Fibroblast of villous mesenchyme (primary cell): Measurements from ENCODE around the gene PRSS50. TPM values are rescaled to one million over a fixed set of nuclear protein-coding genes. Genes with fewer than 3 reads are reported as not detected.
A peak's percentile ranks its signal among the peaks of the same experiment; 100 is the strongest.
"Not testable (repeated sequence)": the region's sequence is repeated elsewhere in the genome, so short reads cannot be mapped to it uniquely, and the experiment has no call there.

ENCODE experiments used
- DNase-seq: peaks from one replicate; pipeline ENCODE4 v3.0.0-alpha.2; 2010; ENCODE audit warnings: low read depth
- H3K4me3 ChIP-seq: 2 replicates; pipeline ENCODE4 v1.5.1; 2011; ENCODE audit warnings: low read depth, mild to moderate bottlenecking, low read length
- total RNA-seq: library from RNA; depleted of rRNA; stranded (reverse); fragments of >200 nt; gene quantifications from 2 replicates; pipeline ENCODE4 v1.2.3, GENCODE V29; 2012
- TF ChIP-seq, protein P1 (sequence below): IDR thresholded peaks from 2 replicates; pipeline ENCODE4 v1.5.1; 2012; ENCODE audit warnings: low read depth, mild to moderate bottlenecking, low read length; ENCODE audit not compliant: insufficient read depth

The PRSS50 gene
- total RNA-seq, 1 donor, result not detected

DNA sequence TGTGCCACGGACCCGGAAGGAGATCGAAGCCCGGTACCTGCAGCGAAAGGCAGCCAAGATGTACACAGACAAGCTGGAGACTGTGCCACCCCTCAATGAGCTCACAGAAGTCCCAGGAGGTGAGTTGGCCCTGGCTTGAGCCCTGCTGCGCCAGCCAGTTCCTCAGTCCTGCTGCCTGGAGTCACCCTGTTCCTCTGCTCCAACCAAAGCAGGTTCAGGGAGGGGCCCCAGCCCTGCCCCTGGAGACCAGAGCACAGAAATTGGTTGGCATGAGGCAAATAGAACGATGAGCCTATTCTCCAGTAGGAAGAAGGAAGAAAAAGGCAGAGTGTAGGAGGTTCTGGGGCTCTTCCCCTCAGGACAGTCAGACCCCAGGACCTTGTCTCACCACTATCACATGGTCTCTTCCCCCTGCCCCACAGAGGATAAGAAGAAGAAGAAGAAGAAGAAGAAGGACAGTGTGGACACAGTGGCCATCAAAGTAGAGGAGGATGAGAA is 8.5 kb downstream of the PRSS50 start:
- no peak for DNase-seq
- H3K4me3 ChIP-seq, result no peak overlapping the region
- TF ChIP-seq, protein P1, sequence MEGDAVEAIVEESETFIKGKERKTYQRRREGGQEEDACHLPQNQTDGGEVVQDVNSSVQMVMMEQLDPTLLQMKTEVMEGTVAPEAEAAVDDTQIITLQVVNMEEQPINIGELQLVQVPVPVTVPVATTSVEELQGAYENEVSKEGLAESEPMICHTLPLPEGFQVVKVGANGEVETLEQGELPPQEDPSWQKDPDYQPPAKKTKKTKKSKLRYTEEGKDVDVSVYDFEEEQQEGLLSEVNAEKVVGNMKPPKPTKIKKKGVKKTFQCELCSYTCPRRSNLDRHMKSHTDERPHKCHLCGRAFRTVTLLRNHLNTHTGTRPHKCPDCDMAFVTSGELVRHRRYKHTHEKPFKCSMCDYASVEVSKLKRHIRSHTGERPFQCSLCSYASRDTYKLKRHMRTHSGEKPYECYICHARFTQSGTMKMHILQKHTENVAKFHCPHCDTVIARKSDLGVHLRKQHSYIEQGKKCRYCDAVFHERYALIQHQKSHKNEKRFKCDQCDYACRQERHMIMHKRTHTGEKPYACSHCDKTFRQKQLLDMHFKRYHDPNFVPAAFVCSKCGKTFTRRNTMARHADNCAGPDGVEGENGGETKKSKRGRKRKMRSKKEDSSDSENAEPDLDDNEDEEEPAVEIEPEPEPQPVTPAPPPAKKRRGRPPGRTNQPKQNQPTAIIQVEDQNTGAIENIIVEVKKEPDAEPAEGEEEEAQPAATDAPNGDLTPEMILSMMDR, result no peak

DNA sequence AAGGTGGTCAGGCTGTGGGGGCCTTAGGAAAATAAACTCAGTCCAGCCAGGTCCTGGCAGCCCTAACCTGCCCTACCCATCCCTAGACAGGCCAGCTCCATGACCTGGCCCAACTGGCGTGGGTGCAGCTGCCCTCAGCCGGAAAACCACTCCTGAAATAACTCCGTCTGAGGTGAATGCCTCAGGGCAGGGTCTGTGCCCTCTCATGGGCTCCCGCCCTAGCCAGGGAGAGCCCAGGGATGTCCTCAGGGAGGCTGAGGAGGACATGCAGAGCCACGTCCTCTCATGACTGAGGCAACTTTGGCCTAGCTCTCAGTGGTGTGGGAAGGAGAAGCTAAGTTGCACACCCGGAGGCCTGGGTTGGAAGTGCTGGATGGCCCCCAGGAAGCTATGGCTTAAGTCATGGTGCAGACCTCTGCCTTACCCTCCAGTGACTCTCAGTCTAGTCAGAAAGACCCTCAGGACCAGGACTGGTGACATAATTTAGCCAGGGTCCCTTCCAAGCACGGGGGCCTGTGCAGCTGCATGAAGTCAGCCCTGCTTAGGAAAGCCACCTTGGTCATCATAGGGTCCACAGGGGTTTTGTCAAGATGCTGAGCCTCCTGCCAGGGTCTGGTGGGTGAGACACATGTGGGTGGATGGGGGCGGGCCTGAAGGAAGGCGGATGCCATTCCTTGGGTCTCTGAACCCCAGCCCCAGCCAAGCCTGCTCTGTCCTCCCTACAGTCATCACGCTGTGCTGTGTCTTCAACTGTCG is 9.1 kb downstream of the PRSS50 start:
- TF ChIP-seq, protein P1, result no peak
- H3K4me3 ChIP-seq, result no peak overlapping the region
- no peak for DNase-seq

DNA sequence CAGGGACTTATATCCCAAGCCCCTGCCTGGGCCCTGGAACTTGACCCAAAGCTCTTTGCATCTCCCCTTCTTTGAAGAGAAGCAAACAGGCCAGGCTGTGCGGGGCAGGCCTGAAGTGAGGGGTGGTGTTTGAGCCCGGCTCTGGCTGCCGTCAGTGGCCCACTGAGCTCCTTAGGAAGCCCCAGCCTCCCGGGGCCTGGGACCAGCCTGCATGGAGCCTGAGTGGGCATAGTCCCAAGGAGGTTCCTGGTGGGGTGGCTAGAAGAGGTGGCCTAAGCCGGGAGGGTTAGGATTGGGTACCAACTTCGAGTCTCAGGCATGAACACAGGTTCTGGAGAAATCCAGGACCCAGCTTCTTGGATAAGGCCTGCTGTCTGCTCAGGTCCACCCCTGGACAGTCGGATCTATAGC is 10.1 kb downstream of the PRSS50 start:
- TF ChIP-seq, protein P1, result no peak
- DNase-seq, result no peak
- no peak overlapping the region for H3K4me3 ChIP-seq

DNA sequence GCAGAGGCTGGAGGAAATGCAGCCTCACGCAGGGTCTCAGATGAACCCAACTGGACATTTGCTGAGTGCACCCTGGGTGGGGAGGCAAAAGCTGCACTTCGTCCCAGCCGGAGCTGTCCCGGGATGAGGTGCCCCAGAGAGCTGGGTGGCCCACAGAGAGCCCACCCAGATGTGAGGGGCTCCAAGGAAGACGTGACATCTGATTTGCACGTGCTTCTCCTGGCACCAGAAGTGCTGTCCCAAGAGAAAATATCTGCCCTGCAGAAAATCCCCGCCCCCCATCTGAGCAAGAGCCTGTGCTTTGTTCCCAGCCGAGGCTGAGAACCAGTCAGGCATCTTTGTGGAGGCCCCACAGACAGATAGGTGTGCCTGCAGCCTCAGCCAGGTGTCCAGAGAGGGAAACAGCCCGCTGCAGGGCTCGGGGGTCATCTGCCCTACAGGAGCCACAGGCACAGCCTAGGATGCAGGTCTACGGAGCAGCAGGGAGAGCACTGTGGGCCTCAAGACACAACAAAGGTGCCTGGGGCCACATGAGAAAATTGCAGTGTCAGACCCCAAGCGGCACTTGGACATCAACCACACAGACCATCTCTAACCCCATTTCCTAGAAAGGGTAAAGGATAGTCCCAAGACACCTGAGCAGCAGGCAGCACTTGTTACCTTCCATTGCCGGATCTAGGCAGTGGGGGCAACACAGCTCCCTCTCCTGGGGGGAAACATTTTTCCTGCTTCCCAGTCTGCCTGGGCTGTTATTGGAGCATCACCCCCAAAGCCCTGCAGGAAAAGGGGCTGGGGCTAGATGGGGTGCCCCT is 10.7 kb downstream of the PRSS50 start:
- TF ChIP-seq, protein P1, result no peak
- DNase-seq, result no peak
- no peak overlapping the region for H3K4me3 ChIP-seq

DNA sequence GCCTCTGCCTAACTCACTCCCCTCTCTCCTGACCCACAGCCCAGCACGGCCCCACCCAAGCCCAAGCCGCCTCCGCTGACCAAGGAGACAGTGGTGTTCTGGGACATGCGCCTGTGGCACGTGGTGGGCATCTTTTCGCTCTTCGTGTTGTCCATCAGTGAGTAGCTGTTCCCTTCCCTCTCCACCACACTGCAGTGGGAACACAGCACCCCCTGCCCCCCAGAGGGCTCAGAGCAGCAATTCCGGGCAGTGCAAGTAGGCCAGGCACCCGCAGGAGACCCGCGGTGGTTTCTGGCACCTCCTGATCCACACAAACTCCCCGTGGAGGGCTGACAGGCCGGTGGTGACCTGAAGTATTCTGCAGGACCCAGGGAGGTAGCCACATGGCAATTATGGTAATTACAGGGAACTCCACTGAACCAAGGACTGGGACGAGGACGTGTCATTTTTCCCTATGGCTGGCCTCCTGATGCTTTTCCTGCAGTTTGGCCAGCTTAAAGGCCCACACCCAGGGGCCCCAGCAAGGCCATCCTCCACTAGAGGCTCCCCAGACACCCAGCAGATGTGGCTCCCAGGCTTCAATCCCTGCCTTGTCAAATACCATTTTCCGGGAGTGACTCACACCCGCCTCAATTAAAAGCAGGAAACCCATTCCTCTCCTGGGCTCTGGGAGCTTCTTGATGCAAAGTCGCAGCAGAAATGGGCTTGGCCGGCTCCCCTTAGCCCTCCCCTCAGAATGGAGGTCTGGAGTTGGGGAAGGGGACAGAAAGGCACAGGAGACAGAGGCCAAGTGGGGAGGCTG is 11.7 kb downstream of the PRSS50 start:
- peak; percentile 51 for DNase-seq
- TF ChIP-seq, protein P1, result no peak
- H3K4me3 ChIP-seq, result no peak overlapping the region

DNA sequence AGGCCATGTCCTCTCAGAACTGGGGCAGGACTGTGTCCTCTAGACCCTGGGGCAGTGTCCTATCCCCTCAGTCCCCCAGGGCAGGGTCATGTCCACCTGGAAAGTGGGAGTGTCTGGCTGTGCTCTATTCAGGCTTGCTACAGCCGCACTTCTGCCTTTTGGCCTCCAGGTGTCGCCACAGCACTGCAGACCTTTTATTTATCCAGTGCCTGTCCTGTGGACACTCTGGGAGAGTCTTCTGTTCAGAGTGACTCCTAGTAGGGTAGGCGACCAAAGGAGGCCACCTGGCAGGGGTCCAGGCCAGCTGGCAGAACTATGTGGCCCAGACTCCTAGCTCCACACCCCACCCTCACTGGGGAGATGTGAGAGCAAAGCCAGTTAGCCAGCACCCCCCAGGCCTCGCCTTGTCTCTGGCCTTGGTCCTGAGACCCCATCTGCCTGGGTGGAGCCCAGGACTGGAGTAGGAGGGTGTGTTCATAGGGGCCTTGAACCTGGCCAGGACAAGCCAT is 12.6 kb downstream of the PRSS50 start:
- TF ChIP-seq, protein P1, result peak; percentile 94
- H3K4me3 ChIP-seq, result no peak overlapping the region
- DNase-seq, result peak; percentile 63

DNA sequence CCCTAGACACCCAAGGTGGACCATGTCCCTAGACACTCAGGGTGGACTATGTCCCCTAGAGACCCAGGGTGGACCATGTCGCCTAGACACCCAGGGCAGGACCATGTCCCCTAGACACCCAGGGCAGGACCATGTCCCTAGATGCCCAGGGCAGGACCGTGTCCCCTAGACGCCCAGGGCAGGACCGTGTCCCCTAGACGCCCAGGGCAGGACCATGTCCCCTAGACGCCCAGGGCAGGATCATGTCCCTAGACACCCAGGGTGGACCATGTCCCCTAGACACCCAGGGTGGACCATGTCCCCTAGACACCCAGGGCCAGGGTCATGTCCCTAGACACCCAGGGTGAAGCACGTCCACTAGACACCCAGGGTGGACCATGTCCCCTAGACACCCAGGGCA is 13.3 kb downstream of the PRSS50 start:
- H3K4me3 ChIP-seq, DNase-seq: not testable (repeated sequence)
